Hematopoietic multipotent progenitor cell (in vitro differentiated cells): ENCODE data around the gene ITGB6. TPM values are rescaled to one million over a fixed set of nuclear protein-coding genes. Genes with fewer than 3 reads are reported as not detected.

Source experiments
- DNase-seq, 3 donors: peaks; one replicate each; pipeline ENCODE4 v3.0.0-alpha.2; 2011 to 2015; ENCODE audit warnings: low read depth in 2 of 3, low spot score in 2 of 3
- total RNA-seq: library from RNA; depleted of rRNA; stranded (reverse); fragments of >200 nt; gene quantifications from one replicate; pipeline ENCODE4 v1.2.3, GENCODE V29; 2012

Gene ITGB6
- total RNA-seq, 1 donor, result not detected

DNA sequence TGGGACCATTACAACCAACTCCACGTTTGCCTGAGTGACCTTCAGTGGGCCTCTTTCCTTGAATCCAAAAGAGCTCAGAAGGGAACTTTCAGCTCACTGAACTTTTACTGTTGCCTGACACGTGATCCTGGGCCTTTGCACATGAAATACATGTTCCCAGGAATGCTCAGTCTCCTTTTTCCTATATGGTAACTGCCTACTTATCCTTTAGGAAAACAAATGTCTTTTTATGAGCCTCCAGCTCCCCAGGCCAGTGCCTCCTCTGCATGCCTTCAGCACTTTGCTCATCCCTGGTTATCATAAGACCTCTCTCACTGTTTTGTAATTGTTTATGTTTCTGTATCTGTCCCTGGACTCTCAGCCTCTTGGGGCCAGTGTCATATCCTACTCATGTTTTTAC is 142.7 kb downstream of the ITGB6 start:
- DNase-seq, result no peak

DNA sequence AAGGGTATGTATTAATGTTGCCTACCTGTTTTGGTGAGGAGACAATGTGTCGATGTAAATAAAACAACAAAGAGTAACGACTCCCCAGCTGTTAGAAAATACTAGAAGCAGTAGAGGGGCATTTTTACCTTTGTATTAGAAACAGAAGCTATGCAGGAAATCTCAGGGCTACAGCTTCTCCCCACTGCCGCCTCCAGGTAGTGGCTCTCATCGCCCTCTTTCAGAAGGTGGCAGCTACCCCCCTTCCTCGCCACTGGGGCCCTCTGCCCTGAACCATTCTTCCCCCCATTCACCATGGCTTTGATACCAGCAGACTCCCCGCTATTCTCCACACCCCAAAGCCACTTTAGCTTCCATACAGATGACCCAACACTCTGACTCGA is 144.4 kb downstream of the ITGB6 start:
- no peak for DNase-seq

DNA sequence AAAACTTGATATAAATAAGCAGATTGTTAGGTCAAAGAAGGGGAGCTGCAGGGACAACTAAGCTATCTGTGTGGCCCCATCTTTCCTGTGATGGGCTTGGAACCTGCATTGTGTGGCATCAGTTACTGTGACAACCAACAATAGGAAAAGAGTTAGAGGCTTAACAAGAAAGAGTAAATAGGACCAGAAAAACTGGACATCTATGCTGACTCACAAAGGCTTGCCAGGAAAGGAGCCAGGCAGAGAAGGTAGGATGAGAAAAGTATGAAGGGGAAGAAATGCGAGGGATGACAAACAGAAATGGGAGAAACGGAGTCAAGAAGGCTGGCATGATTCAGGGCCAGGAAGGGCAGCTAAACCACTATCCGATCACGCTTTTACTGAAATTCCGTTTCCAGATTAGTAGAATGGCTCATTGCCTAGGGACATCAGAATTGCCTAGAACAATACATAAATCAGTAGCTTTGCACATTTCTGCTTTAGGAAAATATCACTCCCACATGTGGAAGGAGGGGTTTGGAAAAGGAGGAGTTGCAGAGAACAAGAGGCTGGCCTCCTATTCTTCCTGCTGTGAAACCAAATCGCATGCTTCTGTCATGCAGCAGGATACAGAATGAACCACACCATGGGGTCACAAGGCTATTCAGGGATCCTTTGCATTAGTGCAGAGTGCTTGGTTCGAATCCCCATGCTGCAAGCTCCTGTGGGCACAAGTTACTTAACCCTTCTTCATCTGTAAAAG is 144.9 kb downstream of the ITGB6 start:
- no peak for DNase-seq

DNA sequence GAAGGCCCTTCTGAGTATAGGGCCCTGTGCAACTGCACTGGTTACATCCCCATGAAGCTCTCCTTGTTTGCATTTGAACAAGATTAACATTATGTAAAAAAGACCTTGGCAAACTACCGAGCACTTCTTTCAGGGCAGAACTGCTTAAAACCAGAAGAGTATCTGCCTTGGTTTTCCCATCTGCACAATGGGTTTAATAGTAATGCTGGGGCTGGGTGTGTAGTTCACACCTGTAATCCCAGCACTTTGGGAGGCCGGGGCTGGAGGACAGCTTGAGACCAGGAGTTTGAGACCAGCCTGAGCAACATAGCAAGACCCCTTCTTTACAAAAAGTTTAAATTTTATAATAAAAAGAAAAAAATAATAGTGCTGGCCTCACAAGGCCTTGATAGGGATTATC is 146.1 kb downstream of the ITGB6 start:
- no peak for DNase-seq

DNA sequence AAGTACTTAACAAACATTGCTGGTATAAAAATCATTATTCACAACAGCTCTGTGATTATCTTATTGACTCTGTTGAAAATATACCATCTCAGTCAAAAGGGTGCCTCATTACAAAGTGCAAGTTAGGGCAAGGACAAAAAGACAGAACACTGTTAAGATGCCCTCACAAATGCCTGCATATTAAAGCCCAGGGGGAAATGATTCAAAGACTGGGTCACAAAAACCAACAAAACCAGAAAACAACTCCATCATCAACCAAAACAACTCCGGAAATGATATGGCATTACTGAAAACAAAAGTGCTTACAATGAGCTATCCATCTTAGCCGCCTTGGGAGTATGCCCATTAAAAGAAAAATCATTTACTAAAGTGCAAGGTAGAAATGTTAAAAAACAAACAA is 147.5 kb downstream of the ITGB6 start:
- no peak for DNase-seq

DNA sequence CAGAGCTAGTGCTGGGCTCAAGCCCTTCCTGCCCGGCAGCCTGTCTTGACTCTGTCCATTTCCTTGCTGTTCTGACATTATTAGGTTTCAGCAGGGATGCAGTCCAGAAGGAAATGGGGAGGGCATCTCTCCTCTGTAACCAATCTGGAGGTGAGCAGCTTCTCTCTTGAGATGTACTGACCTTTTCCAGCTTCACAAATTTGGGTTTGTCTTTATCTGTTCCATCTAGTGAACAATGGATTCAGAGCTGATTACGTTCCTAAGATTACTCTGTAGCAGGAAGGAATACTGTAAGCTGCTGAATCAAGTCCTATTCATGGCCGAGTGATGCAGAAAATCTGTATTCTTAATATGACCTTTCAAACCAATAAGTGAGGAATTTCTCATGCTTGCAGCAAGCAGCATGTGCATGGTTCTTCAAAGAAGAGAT is 148.7 kb downstream of the ITGB6 start:
- no peak for DNase-seq

DNA sequence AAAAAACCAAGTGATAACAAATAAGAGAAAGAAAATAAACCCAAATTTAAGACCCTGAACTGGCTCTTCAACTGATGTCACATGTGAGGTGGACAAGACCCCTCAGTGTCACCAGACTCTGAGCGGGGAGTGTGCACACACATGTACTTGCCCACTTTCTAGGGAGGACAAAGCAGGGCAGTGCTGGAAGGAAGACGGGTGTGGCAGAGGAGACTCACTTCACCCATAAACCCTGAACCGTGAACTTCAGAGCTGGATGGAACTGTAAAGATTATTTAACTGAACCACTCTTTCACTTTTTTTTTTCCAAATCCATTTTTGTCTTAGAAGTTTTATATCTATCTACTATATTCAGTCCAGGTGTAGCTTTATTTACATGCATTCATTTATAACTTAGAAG is 149.9 kb downstream of the ITGB6 start:
- no peak for DNase-seq

Other genes starting within 250 kb of the ITGB6 start
- 2.4 TPM for gene PLA2R1, start 137.7 kb downstream of the ITGB6 start, total RNA-seq